ENCODE data around the gene HIVEP3. TPM values are rescaled to one million over a fixed set of nuclear protein-coding genes. Genes with fewer than 3 reads are reported as not detected.
A peak's percentile ranks its signal among the peaks of the same experiment; 100 is the strongest.

HIVEP3 gene
- total RNA-seq: 5.7 TPM
- long read RNA-seq, partial matches to known transcripts: 1 of 7 reads
- long read RNA-seq, other reads (novel, unspliced or antisense): 5 of 7 reads

DNA sequence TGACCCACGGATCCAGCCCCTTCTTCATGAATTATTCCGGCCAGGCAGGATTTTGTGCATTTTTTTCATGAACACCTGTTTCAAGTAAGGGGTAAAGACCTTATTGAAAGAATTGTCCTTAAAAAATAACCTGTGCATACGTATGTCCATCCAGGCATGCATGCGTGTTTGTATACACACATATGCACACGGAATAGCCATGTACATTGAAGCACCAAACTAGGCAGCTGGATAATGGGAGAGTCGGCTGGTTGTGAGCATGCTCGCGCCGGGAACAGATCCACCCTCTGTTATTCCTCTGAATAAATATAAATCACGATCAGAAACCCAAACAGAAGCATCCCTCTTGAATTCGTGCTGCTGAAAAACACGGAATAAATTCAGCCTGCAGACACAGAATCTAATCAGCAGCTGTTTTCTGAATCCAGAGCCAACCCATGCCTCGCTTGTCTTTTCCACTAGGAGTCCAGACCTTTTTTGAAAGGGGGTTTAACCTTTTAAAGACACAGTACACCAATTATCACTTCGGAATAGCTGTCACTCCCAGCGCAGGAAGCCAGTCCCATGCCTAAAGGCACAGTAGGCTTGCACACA, at the start of gene HIVEP3:
TSS of gene HIVEP3 (minus strand) at position 473 of the 594 bp plus-strand sequence.
- Histone ChIP-seq H3K27ac (replicated peaks) (peak within 1 kb of the TSS; percentile 81), H3K4me1 (peaks cover 52% of the 10 kb centered on the region), H3K36me3 (no peaks in the 10 kb centered on the region), H3K27me3 (ENCODE audit: low read depth) (no peaks in the 10 kb centered on the region), H3K9me3 (replicated peaks) (no peaks in the 10 kb centered on the region), H3K4me3 (peak within 1 kb of the TSS; percentile 76)
- TF ChIP-seq, protein P1, sequence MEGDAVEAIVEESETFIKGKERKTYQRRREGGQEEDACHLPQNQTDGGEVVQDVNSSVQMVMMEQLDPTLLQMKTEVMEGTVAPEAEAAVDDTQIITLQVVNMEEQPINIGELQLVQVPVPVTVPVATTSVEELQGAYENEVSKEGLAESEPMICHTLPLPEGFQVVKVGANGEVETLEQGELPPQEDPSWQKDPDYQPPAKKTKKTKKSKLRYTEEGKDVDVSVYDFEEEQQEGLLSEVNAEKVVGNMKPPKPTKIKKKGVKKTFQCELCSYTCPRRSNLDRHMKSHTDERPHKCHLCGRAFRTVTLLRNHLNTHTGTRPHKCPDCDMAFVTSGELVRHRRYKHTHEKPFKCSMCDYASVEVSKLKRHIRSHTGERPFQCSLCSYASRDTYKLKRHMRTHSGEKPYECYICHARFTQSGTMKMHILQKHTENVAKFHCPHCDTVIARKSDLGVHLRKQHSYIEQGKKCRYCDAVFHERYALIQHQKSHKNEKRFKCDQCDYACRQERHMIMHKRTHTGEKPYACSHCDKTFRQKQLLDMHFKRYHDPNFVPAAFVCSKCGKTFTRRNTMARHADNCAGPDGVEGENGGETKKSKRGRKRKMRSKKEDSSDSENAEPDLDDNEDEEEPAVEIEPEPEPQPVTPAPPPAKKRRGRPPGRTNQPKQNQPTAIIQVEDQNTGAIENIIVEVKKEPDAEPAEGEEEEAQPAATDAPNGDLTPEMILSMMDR (IDR thresholded peaks at IDR 0.05; ENCODE audit: borderline replicate concordance): peak; percentile 48
- no peak for DNase-seq
- intact Hi-C loops (cut with micrococcal nuclease): loop anchor here (10.0 kb wide), 1 partner anchor 116 kb away; no protein-coding TSS in a partner anchor

DNA sequence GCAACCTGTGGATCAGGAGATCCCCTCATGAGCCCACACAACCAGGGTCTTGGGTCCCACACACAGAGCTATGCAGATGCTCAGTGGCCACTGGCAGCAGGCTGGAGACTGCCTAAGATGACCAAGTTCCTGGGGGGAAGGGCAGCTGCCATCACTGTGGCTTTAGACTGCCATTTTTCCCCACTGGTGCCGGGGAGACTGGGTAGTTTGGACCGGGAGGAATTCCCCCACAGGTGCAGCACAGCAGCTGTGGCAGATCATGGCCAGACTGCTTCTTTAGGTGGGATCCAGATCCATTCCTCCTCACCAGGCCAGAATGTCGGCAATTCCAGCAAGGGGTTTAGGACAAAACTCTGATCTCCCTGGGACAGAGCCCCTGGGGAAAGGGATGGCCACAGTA, 45.7 kb upstream of the HIVEP3 start:
- intact Hi-C loops (cut with micrococcal nuclease): no loop called here
- Histone ChIP-seq H3K4me1 (peaks cover 5% of the 10 kb centered on the region), H3K9me3 (replicated peaks) (peaks cover 23% of the 10 kb centered on the region), H3K4me3 (no peak overlapping the region), H3K27ac (replicated peaks) (no peak overlapping the region), H3K27me3 (ENCODE audit: low read depth) (no peaks in the 10 kb centered on the region), H3K36me3 (no peaks in the 10 kb centered on the region)
- no peak for DNase-seq
- TF ChIP-seq, protein P1 (IDR thresholded peaks at IDR 0.05; ENCODE audit: borderline replicate concordance): no peak

DNA sequence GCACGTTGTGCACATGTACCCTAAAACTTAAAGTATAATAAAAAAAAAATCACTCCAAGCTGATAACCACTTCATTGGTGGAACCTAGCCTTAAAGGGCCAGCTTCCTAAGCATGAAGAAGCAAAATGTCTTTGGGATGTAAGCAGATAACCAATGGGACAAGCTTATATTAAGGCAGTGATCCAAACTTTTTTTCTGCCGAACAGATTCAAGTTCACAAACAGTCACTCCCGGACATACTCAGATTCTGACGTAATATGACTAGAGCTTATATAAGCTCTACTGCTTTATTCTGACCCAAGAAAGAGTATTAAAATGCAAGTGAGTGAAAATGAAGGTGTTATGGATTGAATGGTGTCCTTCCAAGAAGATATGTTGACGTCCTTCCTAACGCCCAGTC, 44.9 kb upstream of the HIVEP3 start:
- Histone ChIP-seq H3K27me3 (ENCODE audit: low read depth) (no peaks in the 10 kb centered on the region), H3K4me3 (no peak overlapping the region), H3K36me3 (no peaks in the 10 kb centered on the region), H3K27ac (replicated peaks) (no peak overlapping the region), H3K4me1 (peaks cover 5% of the 10 kb centered on the region), H3K9me3 (replicated peaks) (peaks cover 16% of the 10 kb centered on the region)
- DNase-seq: no peak
- intact Hi-C loops (cut with micrococcal nuclease): no loop called here
- TF ChIP-seq, protein P1 (IDR thresholded peaks at IDR 0.05; ENCODE audit: borderline replicate concordance): no peak

DNA sequence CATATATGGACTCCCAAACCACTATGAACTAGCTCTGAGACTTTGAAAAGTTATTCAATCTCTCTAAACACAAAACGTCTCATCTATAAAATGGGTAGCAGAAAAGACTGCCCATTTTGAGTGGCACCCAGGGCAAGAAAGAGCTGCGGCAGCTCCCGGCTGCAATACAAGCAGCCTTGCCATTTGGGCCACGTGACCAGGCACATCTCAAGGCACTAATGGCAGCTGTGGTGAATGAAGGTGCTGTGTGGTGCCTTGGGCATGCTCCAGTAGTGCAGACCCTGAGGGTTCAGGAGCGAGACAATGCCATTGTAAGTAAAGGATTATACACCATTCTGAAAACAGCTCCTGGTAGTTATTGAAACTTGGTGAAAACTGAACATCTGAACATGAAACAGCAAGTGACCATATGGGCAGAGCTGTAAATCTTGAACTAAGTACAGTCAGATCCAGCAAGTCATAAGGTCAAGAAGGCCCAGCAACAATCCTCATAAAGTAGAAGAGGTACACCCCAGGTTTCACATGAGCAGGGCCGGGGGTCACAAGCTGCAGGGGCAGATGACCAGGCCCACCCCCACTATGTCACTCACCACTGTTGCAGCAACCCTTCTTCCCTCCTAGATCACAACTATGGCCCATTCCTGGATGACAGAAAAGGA, 39.4 kb upstream of the HIVEP3 start:
- TF ChIP-seq, protein P1 (IDR thresholded peaks at IDR 0.05; ENCODE audit: borderline replicate concordance): no peak
- Histone ChIP-seq H3K36me3 (no peaks in the 10 kb centered on the region), H3K4me3 (no peak overlapping the region), H3K27me3 (ENCODE audit: low read depth) (no peaks in the 10 kb centered on the region), H3K9me3 (replicated peaks) (no peaks in the 10 kb centered on the region), H3K4me1 (peaks cover 23% of the 10 kb centered on the region), H3K27ac (replicated peaks) (peak overlapping the region; percentile 31)
- DNase-seq: no peak
- intact Hi-C loops (cut with micrococcal nuclease): no loop called here

DNA sequence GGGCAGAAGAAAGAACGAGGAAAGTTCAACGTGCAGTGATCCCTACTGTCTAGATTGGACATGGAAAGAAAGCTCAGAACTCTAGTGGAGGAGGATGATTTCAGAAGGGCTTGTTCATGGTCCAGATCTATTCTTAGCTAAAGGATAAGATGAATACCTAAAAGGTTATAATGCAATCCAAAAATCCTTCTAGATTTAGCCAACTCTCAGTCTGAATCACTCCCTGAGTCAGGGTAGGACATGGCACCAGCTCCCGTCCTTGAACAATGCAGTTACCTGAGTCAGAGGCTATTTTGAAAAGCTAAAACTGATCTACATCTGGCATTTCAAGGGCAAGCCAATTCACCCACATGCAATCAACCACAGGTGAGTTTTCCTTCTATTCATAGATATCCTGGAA, 38.8 kb upstream of the HIVEP3 start:
- intact Hi-C loops (cut with micrococcal nuclease): no loop called here
- TF ChIP-seq, protein P1 (IDR thresholded peaks at IDR 0.05; ENCODE audit: borderline replicate concordance): no peak
- Histone ChIP-seq H3K9me3 (replicated peaks) (no peaks in the 10 kb centered on the region), H3K27ac (replicated peaks) (peak overlapping the region; percentile 31), H3K4me3 (no peak overlapping the region), H3K36me3 (no peaks in the 10 kb centered on the region), H3K27me3 (ENCODE audit: low read depth) (no peaks in the 10 kb centered on the region), H3K4me1 (peaks cover 23% of the 10 kb centered on the region)
- no peak for DNase-seq

All from left ventricle myocardium inferior (tissue), 1 donor.